Brain microvascular endothelial cell (primary cell): Measurements from ENCODE around the gene SRGAP3.
A peak's percentile ranks its signal among the peaks of the same experiment; 100 is the strongest.

Source experiments
- DNase-seq: peaks from one replicate; pipeline ENCODE4 v3.0.0-alpha.2; 2020
- H3K27ac ChIP-seq: fragments of 250-450 bp; sonication (Bioruptor Pico); 2 replicates; pipeline ENCODE4 v1.5.1; 2020; ENCODE audit warnings: mild to moderate bottlenecking, moderate library complexity
- H3K27me3 ChIP-seq: fragments of 250-450 bp; sonication (Bioruptor Pico); replicated peaks from 2 replicates; pipeline ENCODE4 v1.5.1; 2020; ENCODE audit warnings: mild to moderate bottlenecking
- H3K36me3 ChIP-seq: fragments of 250-450 bp; sonication (Bioruptor Pico); replicated peaks from 2 replicates; pipeline ENCODE4 v1.5.1; 2020; ENCODE audit warnings: mild to moderate bottlenecking
- H3K4me3 ChIP-seq: 2 replicates; pipeline ENCODE4 v1.5.1; 2011; ENCODE audit warnings: low read depth, mild to moderate bottlenecking, control low read depth, low read length, moderate library complexity
- CTCF ChIP-seq: IDR thresholded peaks from 2 replicates; pipeline ENCODE4 v1.5.1; 2011; ENCODE audit warnings: low read depth, mild to moderate bottlenecking, moderate library complexity, low read length, control low read depth, inconsistent platforms; ENCODE audit errors: missing control alignments
- in situ Hi-C: cut with HindIII; loops from 2 replicates; pipeline ENCODE4 v1.10.0; 2017; ENCODE audit warnings: low sequenced_read_pairs, low pct_ligation_motif_present

Gene SRGAP3

GRCh38 chr3:8990266-8991215 is 258.9 kb downstream of the SRGAP3 start:
- no peak for TF ChIP-seq CTCF
- in situ Hi-C loops: loop anchor here (25.0 kb wide), 1 partner anchor 322 kb away; no protein-coding TSS in a partner anchor
- Histone ChIP-seq H3K27ac (no peak overlapping the region), H3K4me3 (no peak overlapping the region), H3K36me3 (no peaks in the 10 kb centered on the region), H3K27me3 (no peaks in the 10 kb centered on the region)
- peak; percentile 45 for DNase-seq

- Histone ChIP-seq H3K36me3 (no peaks in the 10 kb centered on the region), H3K4me3 (no peak overlapping the region), H3K27me3 (no peaks in the 10 kb centered on the region), H3K27ac (no peak overlapping the region)
- DNase-seq: no peak
- in situ Hi-C loops: loop anchor here (25.0 kb wide), 1 partner anchor 323 kb away; no protein-coding TSS in a partner anchor
- TF ChIP-seq CTCF: no peak
Observed at GRCh38 chr3:8988791-8989558, 260.5 kb downstream of the SRGAP3 start.

GRCh38 chr3:8988384-8988655 is 261.1 kb downstream of the SRGAP3 start:
- H3K27ac ChIP-seq: no peak overlapping the region
- TF ChIP-seq CTCF: no peak
- no peaks in the 10 kb centered on the region for H3K36me3 ChIP-seq
- no peak for DNase-seq
- in situ Hi-C loops: loop anchor here (25.0 kb wide), 1 partner anchor 324 kb away; no protein-coding TSS in a partner anchor
- no peak overlapping the region for H3K4me3 ChIP-seq
- H3K27me3 ChIP-seq: no peaks in the 10 kb centered on the region

- in situ Hi-C loops: loop anchor here (25.0 kb wide), 1 partner anchor 324 kb away; no protein-coding TSS in a partner anchor
- Histone ChIP-seq H3K27me3 (no peaks in the 10 kb centered on the region), H3K27ac (no peak overlapping the region), H3K4me3 (no peak overlapping the region), H3K36me3 (no peaks in the 10 kb centered on the region)
- TF ChIP-seq CTCF: peak; percentile 93
- DNase-seq: peak; percentile 60
Observed at GRCh38 chr3:8987645-8988383, 261.6 kb downstream of the SRGAP3 start.

- no peak for DNase-seq
- Histone ChIP-seq H3K27me3 (no peaks in the 10 kb centered on the region), H3K36me3 (no peaks in the 10 kb centered on the region), H3K27ac (no peak overlapping the region), H3K4me3 (no peak overlapping the region)
- in situ Hi-C loops: loop anchor here (25.0 kb wide), 1 partner anchor 325 kb away; no protein-coding TSS in a partner anchor
- TF ChIP-seq CTCF: no peak
Observed at GRCh38 chr3:8987226-8987625, 262.2 kb downstream of the SRGAP3 start.
